Measurements from ENCODE around the gene BACE2. TPM values are rescaled to one million over a fixed set of nuclear protein-coding genes. Genes with fewer than 3 reads are reported as not detected.

The BACE2 gene
- total and polyA plus RNA-seq, 4 donors, result 1.7 to 16.7 (median 5.6) TPM

DNA sequence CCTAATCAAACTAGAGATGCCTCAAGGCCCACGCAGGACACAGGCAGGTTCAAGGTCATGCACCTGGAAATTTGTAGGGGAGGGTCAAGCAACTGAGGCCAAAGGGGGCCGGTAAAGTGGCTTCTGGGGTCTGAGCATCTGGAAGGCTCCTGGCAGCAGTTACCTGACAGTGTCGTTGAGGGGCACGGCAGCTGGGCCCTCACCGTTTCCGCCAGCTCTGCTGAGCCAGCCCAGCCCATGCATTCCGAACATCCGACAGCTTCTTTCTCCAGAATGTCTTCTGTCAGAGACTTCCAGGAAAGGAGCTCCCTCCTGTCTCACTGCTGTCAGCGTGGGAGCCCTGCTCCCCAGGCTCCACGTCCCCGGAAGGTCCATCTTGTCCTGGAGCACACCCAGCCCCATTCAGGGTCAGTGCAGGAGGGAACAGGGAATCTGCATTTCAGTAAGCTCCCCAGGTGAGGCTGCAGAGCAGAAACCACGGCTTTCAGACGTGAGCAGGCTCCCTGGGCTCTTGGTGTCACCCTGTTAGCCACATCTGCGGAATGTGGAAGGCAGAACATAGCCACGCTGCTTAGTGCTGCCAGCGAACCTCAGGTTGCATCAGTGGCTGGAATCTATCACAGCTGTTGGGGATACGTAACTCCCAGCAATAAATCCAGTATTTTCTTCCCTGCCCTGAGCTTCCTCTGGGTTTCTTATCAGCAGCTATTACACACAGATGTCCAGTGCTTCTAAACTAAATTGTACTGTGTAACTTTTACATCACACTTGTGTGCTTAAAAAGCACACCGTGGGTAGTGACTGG lies 112.4 kb downstream of the BACE2 start:
- 65% methylated on average over 18 of the region's 18 CpGs for WGBS
- Histone ChIP-seq H3K9me3 (ENCODE audit: control insufficient read depth in 4 of 4, low read length in 3 of 4) (no peaks in the 10 kb centered on the region), H3K4me3 (ENCODE audit: low read depth in 1 of 3, low read length in 3 of 3) (no peak overlapping the region), H3K36me3 (ENCODE audit: control insufficient read depth in 4 of 4, insufficient read depth in 3 of 4, low read depth in 1 of 4, low read length in 3 of 4) (no peaks in the 10 kb centered on the region), H3K4me1 (ENCODE audit: control insufficient read depth in 4 of 4, insufficient read depth in 4 of 4, low read length in 3 of 4) (no peaks in the 10 kb centered on the region), H3K27ac (ENCODE audit: low read depth in 1 of 2, low read length in 2 of 2) (no peak overlapping the region), H3K9ac (ENCODE audit: low read depth in 1 of 2, low read length in 2 of 2) (no peak overlapping the region), H3K27me3 (ENCODE audit: control insufficient read depth in 4 of 4, insufficient read depth in 4 of 4, low read length in 3 of 4) (no peaks in the 10 kb centered on the region)
- TF ChIP-seq, protein P1, sequence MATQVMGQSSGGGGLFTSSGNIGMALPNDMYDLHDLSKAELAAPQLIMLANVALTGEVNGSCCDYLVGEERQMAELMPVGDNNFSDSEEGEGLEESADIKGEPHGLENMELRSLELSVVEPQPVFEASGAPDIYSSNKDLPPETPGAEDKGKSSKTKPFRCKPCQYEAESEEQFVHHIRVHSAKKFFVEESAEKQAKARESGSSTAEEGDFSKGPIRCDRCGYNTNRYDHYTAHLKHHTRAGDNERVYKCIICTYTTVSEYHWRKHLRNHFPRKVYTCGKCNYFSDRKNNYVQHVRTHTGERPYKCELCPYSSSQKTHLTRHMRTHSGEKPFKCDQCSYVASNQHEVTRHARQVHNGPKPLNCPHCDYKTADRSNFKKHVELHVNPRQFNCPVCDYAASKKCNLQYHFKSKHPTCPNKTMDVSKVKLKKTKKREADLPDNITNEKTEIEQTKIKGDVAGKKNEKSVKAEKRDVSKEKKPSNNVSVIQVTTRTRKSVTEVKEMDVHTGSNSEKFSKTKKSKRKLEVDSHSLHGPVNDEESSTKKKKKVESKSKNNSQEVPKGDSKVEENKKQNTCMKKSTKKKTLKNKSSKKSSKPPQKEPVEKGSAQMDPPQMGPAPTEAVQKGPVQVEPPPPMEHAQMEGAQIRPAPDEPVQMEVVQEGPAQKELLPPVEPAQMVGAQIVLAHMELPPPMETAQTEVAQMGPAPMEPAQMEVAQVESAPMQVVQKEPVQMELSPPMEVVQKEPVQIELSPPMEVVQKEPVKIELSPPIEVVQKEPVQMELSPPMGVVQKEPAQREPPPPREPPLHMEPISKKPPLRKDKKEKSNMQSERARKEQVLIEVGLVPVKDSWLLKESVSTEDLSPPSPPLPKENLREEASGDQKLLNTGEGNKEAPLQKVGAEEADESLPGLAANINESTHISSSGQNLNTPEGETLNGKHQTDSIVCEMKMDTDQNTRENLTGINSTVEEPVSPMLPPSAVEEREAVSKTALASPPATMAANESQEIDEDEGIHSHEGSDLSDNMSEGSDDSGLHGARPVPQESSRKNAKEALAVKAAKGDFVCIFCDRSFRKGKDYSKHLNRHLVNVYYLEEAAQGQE (IDR thresholded peaks at IDR 0.05), result no peak
- TF ChIP-seq RAD21 (IDR thresholded peaks at IDR 0.05), result no peak
- no peak for TF ChIP-seq EGR1 (IDR thresholded peaks at IDR 0.05; ENCODE audit: low read depth in 2 of 2)
- no peak for TF ChIP-seq JUND (IDR thresholded peaks at IDR 0.05)
- TF ChIP-seq RXRA (IDR thresholded peaks at IDR 0.05), result no peak
- TF ChIP-seq SP1 (IDR thresholded peaks at IDR 0.05), result no peak
- no peak for TF ChIP-seq FOXA1 (IDR thresholded peaks at IDR 0.05)
- no peak for TF ChIP-seq NR2F2 (IDR thresholded peaks at IDR 0.05)
- TF ChIP-seq HNF4A (conservative IDR thresholded peaks at IDR 0.05), result no peak
- TF ChIP-seq FOXA2 (IDR thresholded peaks at IDR 0.05), result no peak
- no peak for DNase-seq (ENCODE audit: low spot score)

DNA sequence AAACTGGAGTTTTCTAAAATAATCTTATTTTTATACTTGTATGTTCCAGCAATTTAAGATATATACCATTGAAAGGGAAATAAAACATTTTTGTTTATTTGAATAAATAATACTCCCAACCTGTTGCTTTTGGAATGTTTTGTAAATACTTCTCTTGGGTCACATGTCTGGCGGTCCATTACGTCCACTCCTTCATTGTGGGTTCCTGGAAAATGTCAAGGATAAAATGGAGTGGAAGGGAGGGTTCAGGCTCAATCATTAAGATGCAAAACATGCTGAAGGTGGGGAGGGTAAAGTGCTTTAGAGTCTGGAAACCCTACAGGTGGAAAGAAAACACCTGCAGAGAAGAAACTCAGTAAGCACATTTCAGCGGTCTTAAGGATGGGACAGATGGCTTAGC lies 114.5 kb downstream of the BACE2 start:
- Histone ChIP-seq H3K36me3 (ENCODE audit: control insufficient read depth in 4 of 4, insufficient read depth in 3 of 4, low read depth in 1 of 4, low read length in 3 of 4) (no peaks in the 10 kb centered on the region), H3K4me1 (ENCODE audit: control insufficient read depth in 4 of 4, insufficient read depth in 4 of 4, low read length in 3 of 4) (no peaks in the 10 kb centered on the region), H3K27ac (ENCODE audit: low read depth in 1 of 2, low read length in 2 of 2) (no peak overlapping the region), H3K9me3 (ENCODE audit: control insufficient read depth in 4 of 4, low read length in 3 of 4) (no peaks in the 10 kb centered on the region), H3K4me3 (ENCODE audit: low read depth in 1 of 3, low read length in 3 of 3) (no peak overlapping the region), H3K9ac (ENCODE audit: low read depth in 1 of 2, low read length in 2 of 2) (no peak overlapping the region), H3K27me3 (ENCODE audit: control insufficient read depth in 4 of 4, insufficient read depth in 4 of 4, low read length in 3 of 4) (no peaks in the 10 kb centered on the region)
- TF ChIP-seq RAD21 (IDR thresholded peaks at IDR 0.05) (no peak), GABPA (IDR thresholded peaks at IDR 0.05 in 1 of 2, conservative IDR thresholded peaks at IDR 0.05 in 1 of 2) (no peak)
- DNase-seq (ENCODE audit: low spot score), result no peak
- WGBS, result 57% methylated on average over 3 of the region's 3 CpGs

DNA sequence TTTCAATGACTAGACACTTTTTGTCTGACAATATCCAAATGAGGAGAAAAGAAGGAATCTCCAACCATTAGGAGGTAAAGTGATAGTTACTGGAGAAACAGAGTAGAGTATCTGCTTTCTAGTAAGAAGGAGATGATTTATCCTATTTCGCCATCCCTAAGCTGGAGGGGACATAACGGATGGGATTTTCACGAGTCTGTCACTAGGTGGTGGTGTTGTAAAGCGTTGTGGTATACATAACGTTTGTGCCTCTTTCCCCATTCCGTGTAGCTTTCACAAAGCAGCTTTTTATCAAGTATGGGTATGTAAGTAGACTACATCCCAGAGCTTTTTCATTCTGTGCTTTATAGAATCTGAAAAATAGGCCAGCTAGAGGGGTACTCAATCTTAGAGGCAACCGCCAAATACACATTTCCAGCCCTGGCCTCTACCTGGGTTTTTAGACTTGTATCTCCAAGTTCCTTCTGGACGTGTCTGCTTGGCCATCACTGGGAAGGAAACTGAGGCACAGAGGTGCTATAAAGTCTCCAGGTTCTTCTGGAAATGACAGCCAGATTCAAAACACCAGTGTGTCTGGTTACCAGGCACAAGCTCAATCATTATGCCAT lies 115.4 kb downstream of the BACE2 start:
- 20% methylated on average over 8 of the region's 8 CpGs for WGBS
- H3K9ac ChIP-seq (ENCODE audit: low read depth in 1 of 2, low read length in 2 of 2), result no peak overlapping the region
- no peak overlapping the region for H3K4me3 ChIP-seq (ENCODE audit: low read depth in 1 of 3, low read length in 3 of 3)
- H3K36me3 ChIP-seq (ENCODE audit: control insufficient read depth in 4 of 4, insufficient read depth in 3 of 4, low read depth in 1 of 4, low read length in 3 of 4), result no peaks in the 10 kb centered on the region
- H3K9me3 ChIP-seq (ENCODE audit: control insufficient read depth in 4 of 4, low read length in 3 of 4), result no peaks in the 10 kb centered on the region
- no peak overlapping the region for H3K27ac ChIP-seq (ENCODE audit: low read depth in 1 of 2, low read length in 2 of 2)
- H3K27me3 ChIP-seq (ENCODE audit: control insufficient read depth in 4 of 4, insufficient read depth in 4 of 4, low read length in 3 of 4), result no peaks in the 10 kb centered on the region
- H3K4me1 ChIP-seq (ENCODE audit: control insufficient read depth in 4 of 4, insufficient read depth in 4 of 4, low read length in 3 of 4), result no peaks in the 10 kb centered on the region
- TF ChIP-seq RAD21 (IDR thresholded peaks at IDR 0.05), result peak; percentile 98
- TF ChIP-seq, protein P1 (IDR thresholded peaks at IDR 0.05), result no peak
- TF ChIP-seq HNF4A (conservative IDR thresholded peaks at IDR 0.05), result no peak
- no peak for TF ChIP-seq SP1 (IDR thresholded peaks at IDR 0.05)
- no peak for TF ChIP-seq FOXA1 (IDR thresholded peaks at IDR 0.05)
- no peak for TF ChIP-seq FOXA2 (IDR thresholded peaks at IDR 0.05)
- TF ChIP-seq TAF1 (conservative IDR thresholded peaks at IDR 0.05), result no peak
- TF ChIP-seq, protein P2, sequence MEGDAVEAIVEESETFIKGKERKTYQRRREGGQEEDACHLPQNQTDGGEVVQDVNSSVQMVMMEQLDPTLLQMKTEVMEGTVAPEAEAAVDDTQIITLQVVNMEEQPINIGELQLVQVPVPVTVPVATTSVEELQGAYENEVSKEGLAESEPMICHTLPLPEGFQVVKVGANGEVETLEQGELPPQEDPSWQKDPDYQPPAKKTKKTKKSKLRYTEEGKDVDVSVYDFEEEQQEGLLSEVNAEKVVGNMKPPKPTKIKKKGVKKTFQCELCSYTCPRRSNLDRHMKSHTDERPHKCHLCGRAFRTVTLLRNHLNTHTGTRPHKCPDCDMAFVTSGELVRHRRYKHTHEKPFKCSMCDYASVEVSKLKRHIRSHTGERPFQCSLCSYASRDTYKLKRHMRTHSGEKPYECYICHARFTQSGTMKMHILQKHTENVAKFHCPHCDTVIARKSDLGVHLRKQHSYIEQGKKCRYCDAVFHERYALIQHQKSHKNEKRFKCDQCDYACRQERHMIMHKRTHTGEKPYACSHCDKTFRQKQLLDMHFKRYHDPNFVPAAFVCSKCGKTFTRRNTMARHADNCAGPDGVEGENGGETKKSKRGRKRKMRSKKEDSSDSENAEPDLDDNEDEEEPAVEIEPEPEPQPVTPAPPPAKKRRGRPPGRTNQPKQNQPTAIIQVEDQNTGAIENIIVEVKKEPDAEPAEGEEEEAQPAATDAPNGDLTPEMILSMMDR (IDR thresholded peaks at IDR 0.05; ENCODE audit: low read depth, low read length, missing input control), result peak; percentile 94
- no peak for DNase-seq (ENCODE audit: low spot score)

Data from liver (tissue), 9 donors.